HCT116 (cell line): ENCODE results near the gene MT4.

Experiments used
- CTCF ChIP-seq, 3 experiments: fragments of 200-600 bp in 1 of 3; sonication (generic) in 1 of 3; IDR thresholded peaks in 2 of 3; conservative IDR thresholded peaks in 1 of 3; 2 replicates each; pipeline ENCODE4 v1.5.1; 2012 to 2017; ENCODE audit warnings: low read depth in 2 of 3, low read length in 2 of 3, antibody characterized with exemption in 1 of 3, borderline replicate concordance in 1 of 3, control low read depth in 1 of 3, mild to moderate bottlenecking in 1 of 3, mixed read lengths in 1 of 3, mixed run types in 1 of 3, moderate library complexity in 1 of 3; ENCODE audit not compliant: insufficient read depth in 1 of 3
- EGR1 ChIP-seq: IDR thresholded peaks from 2 replicates; pipeline ENCODE4 v1.6.1; 2012; ENCODE audit warnings: low read depth
- MAX ChIP-seq: IDR thresholded peaks from 2 replicates; pipeline ENCODE4 v1.6.1; 2012
- POLR2A ChIP-seq: IDR thresholded peaks from 2 replicates; pipeline ENCODE4 v1.7.0; 2011; ENCODE audit warnings: borderline replicate concordance; ENCODE audit not compliant: insufficient read depth, insufficient read length; ENCODE audit errors: extremely low read depth
- ZFX ChIP-seq: fragments of 450-650 bp; IDR thresholded peaks from 2 replicates; pipeline ENCODE4 v1.6.1; 2017

- TF ChIP-seq EGR1 (no peak), CTCF (IDR thresholded peaks at IDR 0.05 in 2 of 3, conservative IDR thresholded peaks at IDR 0.05 in 1 of 3; ENCODE audit: borderline replicate concordance in 1 of 3, insufficient read depth in 1 of 3, low read depth in 2 of 3, low read length in 2 of 3) (no peak), MAX (no peak), POLR2A (no peak), ZFX (no peak)
Measured at GRCh38 chr16:56569971-56570370, 5.1 kb downstream of the MT4 start.
